A549 treated with CORT108297 at 1 μM for 4 hours (cell line): ENCODE results near the gene NEUROD4. TPM values are rescaled to one million over a fixed set of nuclear protein-coding genes. Genes with fewer than 3 reads are reported as not detected.

ENCODE experiments used
- total RNA-seq: library from RNA; stranded (reverse); fragments of 200-300 nt; extraction: Qiagen RNA extraction; gene quantifications from 5 replicates; pipeline ENCODE4 v1.2.3, GENCODE V29; 2022

NEUROD4 gene
- 0.02 TPM in 1 of 5 replicates, not detected in the others for total RNA-seq

DNA sequence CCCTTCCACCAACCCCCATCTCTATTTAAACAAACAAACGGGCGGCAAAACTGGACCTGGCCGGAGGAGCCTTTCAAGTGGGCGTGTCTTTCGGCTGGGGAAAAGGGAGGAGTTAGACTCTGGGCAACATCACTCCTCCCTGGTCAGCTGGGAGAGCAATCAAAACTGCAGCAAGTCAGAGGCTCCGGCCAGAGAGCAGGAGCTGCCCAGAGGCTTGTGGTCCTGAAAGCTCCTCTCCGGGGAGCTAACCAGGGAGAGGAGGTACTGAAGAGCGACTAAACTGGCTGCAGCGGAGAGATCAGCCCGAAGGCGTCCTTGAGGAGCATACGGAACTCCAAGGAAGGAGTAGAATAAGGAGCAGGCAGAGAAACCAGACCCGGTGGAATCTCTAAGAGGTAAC is at the start of gene NEUROD4:
Gene NEUROD4, plus strand, starts transcription at position 191 of the 400 bp plus-strand sequence. CDS start 6,466 bp downstream, outside the sequence.

GRCh38 chr12:54984658-54985376 is 35.0 kb upstream of the NEUROD4 start, which contains the start of gene TESPA1:
Gene TESPA1 (minus strand): TSS chr12:54984762. CDS start chr12:54974562, 10,200 bp downstream.

Other genes starting within 250 kb of the NEUROD4 start
- gene MUCL1, start 165.5 kb upstream of the NEUROD4 start, total RNA-seq, result not detected in 5 replicates
- gene TESPA1, start 35.2 kb upstream of the NEUROD4 start, total RNA-seq, result not detected in 5 replicates
- not detected in 5 replicates for gene OR9K2, start 106.4 kb downstream of the NEUROD4 start, total RNA-seq
- not detected in 5 replicates for gene OR10A7, start 201.1 kb downstream of the NEUROD4 start, total RNA-seq
- not detected in 5 replicates for gene OR6C74, start 224.6 kb downstream of the NEUROD4 start, total RNA-seq